Measurements from ENCODE around the gene ATP8A2.

- no peak for TF ChIP-seq POLR2A (IDR thresholded peaks at IDR 0.05)
- no peak for TF ChIP-seq CTCF (IDR thresholded peaks at IDR 0.05)
- TF ChIP-seq EP300 (IDR thresholded peaks at IDR 0.05): no peak
- no peak for TF ChIP-seq POLR2AphosphoS5 (IDR thresholded peaks at IDR 0.05)
Observed at GRCh38 chr13:25795277-25795676, 423.5 kb downstream of the ATP8A2 start.

All from upper lobe of left lung (tissue), 4 donors.